Measurements from ENCODE around the gene CFAP46.

DNA sequence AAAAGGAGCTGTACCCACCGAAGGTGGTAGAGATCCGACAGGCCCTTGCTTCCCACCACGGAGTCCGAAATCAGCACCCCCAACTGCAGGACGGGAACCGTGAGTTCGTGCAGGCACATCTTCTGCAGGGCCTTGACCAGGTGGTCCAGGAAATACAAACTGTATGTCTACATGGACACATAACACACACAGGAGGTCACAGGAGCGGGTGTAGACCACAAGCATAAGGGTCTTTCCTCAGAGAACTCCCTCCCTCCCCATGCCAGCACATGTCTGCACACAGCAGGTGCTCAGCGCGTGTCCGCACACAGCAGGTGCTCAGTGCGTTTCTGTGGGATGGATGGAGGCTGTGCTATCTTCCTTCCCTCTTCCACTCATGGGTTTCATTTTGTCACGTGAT, 69.7 kb downstream of the CFAP46 start:
- TF ChIP-seq, protein P1, sequence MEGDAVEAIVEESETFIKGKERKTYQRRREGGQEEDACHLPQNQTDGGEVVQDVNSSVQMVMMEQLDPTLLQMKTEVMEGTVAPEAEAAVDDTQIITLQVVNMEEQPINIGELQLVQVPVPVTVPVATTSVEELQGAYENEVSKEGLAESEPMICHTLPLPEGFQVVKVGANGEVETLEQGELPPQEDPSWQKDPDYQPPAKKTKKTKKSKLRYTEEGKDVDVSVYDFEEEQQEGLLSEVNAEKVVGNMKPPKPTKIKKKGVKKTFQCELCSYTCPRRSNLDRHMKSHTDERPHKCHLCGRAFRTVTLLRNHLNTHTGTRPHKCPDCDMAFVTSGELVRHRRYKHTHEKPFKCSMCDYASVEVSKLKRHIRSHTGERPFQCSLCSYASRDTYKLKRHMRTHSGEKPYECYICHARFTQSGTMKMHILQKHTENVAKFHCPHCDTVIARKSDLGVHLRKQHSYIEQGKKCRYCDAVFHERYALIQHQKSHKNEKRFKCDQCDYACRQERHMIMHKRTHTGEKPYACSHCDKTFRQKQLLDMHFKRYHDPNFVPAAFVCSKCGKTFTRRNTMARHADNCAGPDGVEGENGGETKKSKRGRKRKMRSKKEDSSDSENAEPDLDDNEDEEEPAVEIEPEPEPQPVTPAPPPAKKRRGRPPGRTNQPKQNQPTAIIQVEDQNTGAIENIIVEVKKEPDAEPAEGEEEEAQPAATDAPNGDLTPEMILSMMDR (conservative IDR thresholded peaks at IDR 0.05; ENCODE audit: low read length), result no peak
- no peak for TF ChIP-seq EZH2phosphoT487 (IDR thresholded peaks at IDR 0.05; ENCODE audit: borderline replicate concordance, low read depth, low read length)
